ENCODE data around the gene GSTK1. TPM values are rescaled to one million over a fixed set of nuclear protein-coding genes. Genes with fewer than 3 reads are reported as not detected.

Gene GSTK1
- total and polyA plus RNA-seq, 2 donors (not counting 1 experiment from before 2014, with no cell fraction given) = 181 to 315 TPM

GRCh38 chr7:143247372-143247771 lies 15.9 kb upstream of the GSTK1 start:
- no peak overlapping the region for H3K4me3 ChIP-seq (ENCODE audit: control extremely low read depth in 1 of 5, extremely low read depth in 1 of 5, insufficient read depth in 1 of 5, low read depth in 2 of 5, low read length in 4 of 5)
- ChIA-PET CTCF (interaction anchor here (0.6 to 0.8 kb wide), 3 partner anchors 9 to 169 kb away, joined by 3 to 4 read pairs (median 3); no protein-coding TSS in a partner anchor), POLR2A (no interaction called here)
- no peaks in the 10 kb centered on the region for H3K36me3 ChIP-seq (replicated peaks in 1 of 2; ENCODE audit: control extremely low read depth in 1 of 2, control insufficient read depth in 1 of 2, extremely low read depth in 1 of 2, insufficient read depth in 2 of 2, low read length in 1 of 2)
- peaks cover 21 to 41% of the 10 kb centered on the region in 2 donors for H3K4me1 ChIP-seq (ENCODE audit: control insufficient read depth in 2 of 2, insufficient read depth in 2 of 2, low read length in 2 of 2)
- Mint-ChIP-seq H3K27ac (no peak overlapping the region), H3K4me3 (no peak overlapping the region), H3K9me3 (ENCODE audit: insufficient read depth) (peaks cover 5% of the 10 kb centered on the region), H3K27me3 (peaks cover 2% of the 10 kb centered on the region), H3K4me1 (peaks cover 47% of the 10 kb centered on the region)
- no peak for ATAC-seq (ENCODE audit: low read depth)
- no CpG with 5 or more reads among the region's 1 CpG for WGBS (ENCODE audit: insufficient coverage)
- DNase-seq = no peak
- H3K9me3 ChIP-seq (ENCODE audit: control extremely low read depth in 1 of 3, control insufficient read depth in 2 of 3, insufficient read depth in 1 of 3, low read length in 2 of 3) = peaks cover 0 to 12% (median 0%) of the 10 kb centered on the region in 3 donors
- H3K27ac ChIP-seq (ENCODE audit: low read length in 2 of 2) = no peak overlapping the region
- no peaks in the 10 kb centered on the region for H3K79me2 ChIP-seq (ENCODE audit: control insufficient read depth, insufficient read depth, low read length)
- H3K9ac ChIP-seq (ENCODE audit: low read length) = no peak overlapping the region
- TF ChIP-seq CTCF (IDR thresholded peaks at IDR 0.05) (no peak), EZH2 (IDR thresholded peaks at IDR 0.05; ENCODE audit: borderline replicate concordance, insufficient read depth, low read depth, low read length, poor library complexity, severe bottlenecking) (no peak)
- intact Hi-C loops (cut with micrococcal nuclease) = no loop called here
- H4K20me1 ChIP-seq (ENCODE audit: control insufficient read depth, insufficient read depth, low read length, poor library complexity, severe bottlenecking) = no peaks in the 10 kb centered on the region
- no peak overlapping the region for H2AFZ ChIP-seq (ENCODE audit: insufficient read depth, low read depth, low read length, poor library complexity, severe bottlenecking)
- no peak overlapping the region for H3K4me2 ChIP-seq (replicated peaks; ENCODE audit: low read depth, low read length, poor library complexity, severe bottlenecking)
- H3K27me3 ChIP-seq (replicated peaks in 1 of 4; ENCODE audit: control extremely low read depth in 1 of 4, control insufficient read depth in 3 of 4, insufficient read depth in 4 of 4, low read length in 3 of 4) = no peaks in the 10 kb centered on the region

- H3K36me3 ChIP-seq (replicated peaks in 1 of 2; ENCODE audit: control extremely low read depth in 1 of 2, control insufficient read depth in 1 of 2, extremely low read depth in 1 of 2, insufficient read depth in 2 of 2, low read length in 1 of 2) = no peaks in the 10 kb centered on the region
- H3K4me2 ChIP-seq (replicated peaks; ENCODE audit: low read depth, low read length, poor library complexity, severe bottlenecking) = no peak overlapping the region
- Mint-ChIP-seq H3K27ac (no peak overlapping the region), H3K27me3 (no peaks in the 10 kb centered on the region), H3K9me3 (ENCODE audit: insufficient read depth) (peaks cover 5% of the 10 kb centered on the region), H3K4me3 (no peak overlapping the region), H3K4me1 (peaks cover 50% of the 10 kb centered on the region)
- no peak for TF ChIP-seq EZH2 (IDR thresholded peaks at IDR 0.05; ENCODE audit: borderline replicate concordance, insufficient read depth, low read depth, low read length, poor library complexity, severe bottlenecking)
- no peak for TF ChIP-seq CTCF (IDR thresholded peaks at IDR 0.05)
- H3K27ac ChIP-seq (ENCODE audit: low read length in 2 of 2) = no peak overlapping the region
- DNase-seq = no peak
- H2AFZ ChIP-seq (ENCODE audit: insufficient read depth, low read depth, low read length, poor library complexity, severe bottlenecking) = no peak overlapping the region
- intact Hi-C loops (cut with micrococcal nuclease) = no loop called here
- no peaks in the 10 kb centered on the region for H3K27me3 ChIP-seq (replicated peaks in 1 of 4; ENCODE audit: control extremely low read depth in 1 of 4, control insufficient read depth in 3 of 4, insufficient read depth in 4 of 4, low read length in 3 of 4)
- 94% methylated on average over 2 of the region's 2 CpGs for WGBS (ENCODE audit: insufficient coverage)
- no peak overlapping the region for H3K9ac ChIP-seq (ENCODE audit: low read length)
- H3K4me1 ChIP-seq (ENCODE audit: control insufficient read depth in 2 of 2, insufficient read depth in 2 of 2, low read length in 2 of 2) = peaks cover 21 to 45% of the 10 kb centered on the region in 2 donors
- H3K79me2 ChIP-seq (ENCODE audit: control insufficient read depth, insufficient read depth, low read length) = no peaks in the 10 kb centered on the region
- H4K20me1 ChIP-seq (ENCODE audit: control insufficient read depth, insufficient read depth, low read length, poor library complexity, severe bottlenecking) = no peaks in the 10 kb centered on the region
- no peak for ATAC-seq (ENCODE audit: low read depth)
- POLR2A ChIA-PET = interaction anchor here (1.9 kb wide), 1 partner anchor 10 kb away, joined by 4 read pairs; no protein-coding TSS in a partner anchor
- H3K4me3 ChIP-seq (ENCODE audit: control extremely low read depth in 1 of 5, extremely low read depth in 1 of 5, insufficient read depth in 1 of 5, low read depth in 2 of 5, low read length in 4 of 5) = no peak overlapping the region
- peaks cover 0 to 12% (median 0%) of the 10 kb centered on the region in 3 donors for H3K9me3 ChIP-seq (ENCODE audit: control extremely low read depth in 1 of 3, control insufficient read depth in 2 of 3, insufficient read depth in 1 of 3, low read length in 2 of 3)
- CTCF ChIA-PET = interaction anchor here (0.9 to 2.4 kb wide), 4 partner anchors 8 to 168 kb away, joined by 3 to 16 read pairs (median 4); no protein-coding TSS in a partner anchor
These were observed 14.4 kb upstream of the GSTK1 start for GRCh38 chr7:143248761-143249354.

Data from B cell (primary cell).